ENCODE measurements around the gene TNF. TPM values are rescaled to one million over a fixed set of nuclear protein-coding genes. Genes with fewer than 3 reads are reported as not detected.
"Not testable (repeated sequence)": the region's sequence is repeated elsewhere in the genome, so short reads cannot be mapped to it uniquely, and the experiment has no call there.

The TNF gene
- total RNA-seq, 1 donor from 2014 or later = 427 TPM

- Mint-ChIP-seq H3K27me3 (ENCODE audit: insufficient read depth) (no peaks in the 10 kb centered on the region), H3K27ac (peak overlapping the region; percentile 36), H3K36me3 (ENCODE audit: low read depth) (peaks cover 25% of the 10 kb centered on the region), H3K9me3 (no peaks in the 10 kb centered on the region), H3K4me1 (ENCODE audit: low read depth) (peaks cover 78% of the 10 kb centered on the region), H3K4me3 (peak overlapping the region; percentile 37)
- no peak for DNase-seq (ENCODE audit: low spot score)
- intact Hi-C loops (cut with micrococcal nuclease) = no loop called here
These were observed 13.7 kb downstream of the TNF start for GRCh38 chr6:31588871-31589650.

- intact Hi-C loops (cut with micrococcal nuclease) = loop anchor here (10.0 kb wide), 1 partner anchor 186 kb away; the partner anchor contains the start of gene MICA
- Mint-ChIP-seq H3K27ac (peak overlapping the region; percentile 20), H3K4me1 (ENCODE audit: low read depth) (peaks cover 69% of the 10 kb centered on the region), H3K36me3 (ENCODE audit: low read depth) (peaks cover 25% of the 10 kb centered on the region)
- DNase-seq (ENCODE audit: low spot score); H3K4me3 Mint-ChIP-seq; H3K27me3 Mint-ChIP-seq (ENCODE audit: insufficient read depth); H3K9me3 Mint-ChIP-seq: not testable (repeated sequence)
These were observed 15.3 kb downstream of the TNF start for GRCh38 chr6:31590691-31591090.

- no peaks in the 10 kb centered on the region for H3K27me3 Mint-ChIP-seq (ENCODE audit: insufficient read depth)
- peak overlapping the region; percentile 80 for H3K27ac Mint-ChIP-seq
- DNase-seq (ENCODE audit: low spot score) = no peak
- peaks cover 64% of the 10 kb centered on the region for H3K4me1 Mint-ChIP-seq (ENCODE audit: low read depth)
- H3K9me3 Mint-ChIP-seq = no peaks in the 10 kb centered on the region
- peak overlapping the region; percentile 62 for H3K4me3 Mint-ChIP-seq
- intact Hi-C loops (cut with micrococcal nuclease) = loop anchor here (10.0 kb wide), 1 partner anchor 188 kb away; the partner anchor contains the start of gene MICA
- peaks cover 17% of the 10 kb centered on the region for H3K36me3 Mint-ChIP-seq (ENCODE audit: low read depth)
These were observed 17.0 kb downstream of the TNF start for GRCh38 chr6:31592396-31592771.

- no peak overlapping the region for H3K27ac Mint-ChIP-seq
- no peaks in the 10 kb centered on the region for H3K36me3 Mint-ChIP-seq (ENCODE audit: low read depth)
- DNase-seq (ENCODE audit: low spot score) = no peak
- intact Hi-C loops (cut with micrococcal nuclease) = loop anchor here (10.0 kb wide), 1 partner anchor 192 kb away; the partner anchor contains the start of gene MICA
- H3K4me3 Mint-ChIP-seq = no peak overlapping the region
- H3K27me3 Mint-ChIP-seq (ENCODE audit: insufficient read depth) = no peaks in the 10 kb centered on the region
- no peaks in the 10 kb centered on the region for H3K9me3 Mint-ChIP-seq
- H3K4me1 Mint-ChIP-seq (ENCODE audit: low read depth) = peaks cover 52% of the 10 kb centered on the region
These were observed 21.6 kb downstream of the TNF start for GRCh38 chr6:31597006-31597405.

GRCh38 chr6:31607317-31607716, 32.0 kb downstream of the TNF start:
- no peak overlapping the region for H3K27ac Mint-ChIP-seq
- intact Hi-C loops (cut with micrococcal nuclease) = no loop called here

GRCh38 chr6:31609519-31610406, 34.4 kb downstream of the TNF start:
- intact Hi-C loops (cut with micrococcal nuclease) = no loop called here
- H3K27me3 Mint-ChIP-seq (ENCODE audit: insufficient read depth) = no peaks in the 10 kb centered on the region
- no peak overlapping the region for H3K27ac Mint-ChIP-seq
- H3K9me3 Mint-ChIP-seq = no peaks in the 10 kb centered on the region
- H3K4me3 Mint-ChIP-seq = no peak overlapping the region
- no peak for DNase-seq (ENCODE audit: low spot score)
- no peaks in the 10 kb centered on the region for H3K36me3 Mint-ChIP-seq (ENCODE audit: low read depth)
- peaks cover 5% of the 10 kb centered on the region for H3K4me1 Mint-ChIP-seq (ENCODE audit: low read depth)

More at GRCh38 chr6:31607317-31607716, 32.0 kb downstream of the TNF start:
- H3K9me3 Mint-ChIP-seq = no peaks in the 10 kb centered on the region
- no peak overlapping the region for H3K4me3 Mint-ChIP-seq
- H3K36me3 Mint-ChIP-seq (ENCODE audit: low read depth) = no peaks in the 10 kb centered on the region
- DNase-seq (ENCODE audit: low spot score) = no peak
- no peaks in the 10 kb centered on the region for H3K4me1 Mint-ChIP-seq (ENCODE audit: low read depth)
- peaks cover 2% of the 10 kb centered on the region for H3K27me3 Mint-ChIP-seq (ENCODE audit: insufficient read depth)

- Mint-ChIP-seq H3K27ac (no peak overlapping the region), H3K4me1 (ENCODE audit: low read depth) (peaks cover 17% of the 10 kb centered on the region), H3K4me3 (no peak overlapping the region), H3K36me3 (ENCODE audit: low read depth) (no peaks in the 10 kb centered on the region), H3K9me3 (no peaks in the 10 kb centered on the region), H3K27me3 (ENCODE audit: insufficient read depth) (no peaks in the 10 kb centered on the region)
- DNase-seq (ENCODE audit: low spot score) = no peak
- intact Hi-C loops (cut with micrococcal nuclease) = no loop called here
These were observed 35.6 kb downstream of the TNF start for GRCh38 chr6:31610968-31611367.

GRCh38 chr6:31614075-31614619, 38.8 kb downstream of the TNF start:
- H3K27me3 Mint-ChIP-seq (ENCODE audit: insufficient read depth) = no peaks in the 10 kb centered on the region
- H3K9me3 Mint-ChIP-seq = no peaks in the 10 kb centered on the region
- no peak overlapping the region for H3K27ac Mint-ChIP-seq
- H3K4me3 Mint-ChIP-seq = no peak overlapping the region
- intact Hi-C loops (cut with micrococcal nuclease) = no loop called here
- no peak for DNase-seq (ENCODE audit: low spot score)
- H3K36me3 Mint-ChIP-seq (ENCODE audit: low read depth) = peaks cover 2% of the 10 kb centered on the region
- H3K4me1 Mint-ChIP-seq (ENCODE audit: low read depth) = peaks cover 28% of the 10 kb centered on the region

GRCh38 chr6:31614684-31615578, 39.6 kb downstream of the TNF start, which contains the start of gene AIF1:
Gene AIF1 (plus strand): TSS chr6:31615234. CDS start chr6:31615330, 96 bp downstream.
- Mint-ChIP-seq H3K36me3 (ENCODE audit: low read depth) (peaks cover 4% of the 10 kb centered on the region), H3K4me3 (peak within 1 kb of the TSS; percentile 74), H3K9me3 (no peaks in the 10 kb centered on the region), H3K27me3 (ENCODE audit: insufficient read depth) (no peaks in the 10 kb centered on the region), H3K27ac (peak within 1 kb of the TSS; percentile 72), H3K4me1 (ENCODE audit: low read depth) (peaks cover 28% of the 10 kb centered on the region)
- DNase-seq (ENCODE audit: low spot score) = no peak
- intact Hi-C loops (cut with micrococcal nuclease) = loop anchor here (5.0 kb wide), 1 partner anchor 343 kb away; the partner anchor contains the start of gene HLA-C

- DNase-seq (ENCODE audit: low spot score) = peak; percentile 13
- H3K4me3 Mint-ChIP-seq = peak overlapping the region; percentile 74
- no peaks in the 10 kb centered on the region for H3K9me3 Mint-ChIP-seq
- peaks cover 28% of the 10 kb centered on the region for H3K4me1 Mint-ChIP-seq (ENCODE audit: low read depth)
- peaks cover 4% of the 10 kb centered on the region for H3K36me3 Mint-ChIP-seq (ENCODE audit: low read depth)
- no peaks in the 10 kb centered on the region for H3K27me3 Mint-ChIP-seq (ENCODE audit: insufficient read depth)
- peak overlapping the region; percentile 72 for H3K27ac Mint-ChIP-seq
- intact Hi-C loops (cut with micrococcal nuclease) = loop anchor here (5.0 kb wide), 1 partner anchor 343 kb away; the partner anchor contains the start of gene HLA-C
These were observed 40.4 kb downstream of the TNF start for GRCh38 chr6:31615748-31616147.

GRCh38 chr6:31617010-31617409, 41.6 kb downstream of the TNF start:
- Mint-ChIP-seq H3K27me3 (ENCODE audit: insufficient read depth) (no peaks in the 10 kb centered on the region), H3K27ac (peak overlapping the region; percentile 41), H3K4me1 (ENCODE audit: low read depth) (peaks cover 37% of the 10 kb centered on the region), H3K36me3 (ENCODE audit: low read depth) (peaks cover 12% of the 10 kb centered on the region), H3K9me3 (no peaks in the 10 kb centered on the region), H3K4me3 (peak overlapping the region; percentile 43)
- no peak for DNase-seq (ENCODE audit: low spot score)
- intact Hi-C loops (cut with micrococcal nuclease) = loop anchor here (5.0 kb wide), 1 partner anchor 345 kb away; the partner anchor contains the start of gene HLA-C
